ENCODE measurements around the gene PLEKHN1. TPM values are rescaled to one million over a fixed set of nuclear protein-coding genes. Genes with fewer than 3 reads are reported as not detected.

The PLEKHN1 gene
- total and polyA plus RNA-seq, 2 donors (not counting 3 experiments of a cell fraction or from before 2014, with no cell fraction given): 0.29 to 0.88 TPM

DNA sequence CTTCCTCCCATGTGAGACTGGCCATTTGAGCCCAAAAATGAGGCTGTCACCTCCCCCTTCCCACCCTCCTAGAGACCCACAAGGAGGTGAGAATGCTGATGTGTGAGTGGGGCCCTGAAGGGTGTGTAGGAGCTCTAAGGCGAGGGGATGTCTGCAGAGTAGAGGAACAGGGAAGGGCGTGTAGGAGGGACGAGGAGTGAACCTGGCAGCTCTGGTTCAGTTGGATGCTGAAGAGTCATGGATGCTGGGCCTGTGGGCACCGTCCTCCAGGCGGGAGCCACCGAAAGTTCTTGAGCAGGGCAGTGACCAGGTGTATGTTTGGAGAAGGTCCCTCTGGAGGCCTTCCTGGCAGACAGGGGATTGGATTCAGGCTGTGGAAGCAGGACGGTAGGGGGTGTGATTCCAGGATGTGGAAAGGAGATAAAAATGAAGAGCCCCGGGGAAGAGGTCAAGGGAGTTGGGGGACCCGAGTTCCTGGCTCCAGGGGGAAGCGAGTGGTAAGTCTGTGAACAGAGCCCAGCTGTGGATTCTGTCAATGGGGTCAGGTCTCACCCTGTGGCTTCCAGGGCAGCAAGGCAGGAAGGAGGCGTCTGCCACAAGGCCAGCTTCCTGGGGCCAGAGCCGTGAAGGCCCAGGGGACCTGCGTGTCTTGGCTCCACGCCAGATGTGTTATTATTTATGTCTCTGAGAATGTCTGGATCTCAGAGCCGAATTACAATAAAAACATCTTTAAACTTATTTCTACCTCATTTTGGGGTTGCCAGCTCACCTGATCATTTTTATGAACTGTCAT is 34.7 kb upstream of the PLEKHN1 start:
- H3K9me1 ChIP-seq (replicated peaks; ENCODE audit: control insufficient read depth, extremely low read depth, insufficient read depth, low read length): no peaks in the 10 kb centered on the region
- TF ChIP-seq, protein P1, sequence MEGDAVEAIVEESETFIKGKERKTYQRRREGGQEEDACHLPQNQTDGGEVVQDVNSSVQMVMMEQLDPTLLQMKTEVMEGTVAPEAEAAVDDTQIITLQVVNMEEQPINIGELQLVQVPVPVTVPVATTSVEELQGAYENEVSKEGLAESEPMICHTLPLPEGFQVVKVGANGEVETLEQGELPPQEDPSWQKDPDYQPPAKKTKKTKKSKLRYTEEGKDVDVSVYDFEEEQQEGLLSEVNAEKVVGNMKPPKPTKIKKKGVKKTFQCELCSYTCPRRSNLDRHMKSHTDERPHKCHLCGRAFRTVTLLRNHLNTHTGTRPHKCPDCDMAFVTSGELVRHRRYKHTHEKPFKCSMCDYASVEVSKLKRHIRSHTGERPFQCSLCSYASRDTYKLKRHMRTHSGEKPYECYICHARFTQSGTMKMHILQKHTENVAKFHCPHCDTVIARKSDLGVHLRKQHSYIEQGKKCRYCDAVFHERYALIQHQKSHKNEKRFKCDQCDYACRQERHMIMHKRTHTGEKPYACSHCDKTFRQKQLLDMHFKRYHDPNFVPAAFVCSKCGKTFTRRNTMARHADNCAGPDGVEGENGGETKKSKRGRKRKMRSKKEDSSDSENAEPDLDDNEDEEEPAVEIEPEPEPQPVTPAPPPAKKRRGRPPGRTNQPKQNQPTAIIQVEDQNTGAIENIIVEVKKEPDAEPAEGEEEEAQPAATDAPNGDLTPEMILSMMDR (IDR thresholded peaks at IDR 0.05; ENCODE audit: extremely low read depth in 1 of 2, insufficient read depth in 1 of 2, low read depth in 1 of 2, low read length in 2 of 2): no peak
- TF ChIP-seq POLR2A (IDR thresholded peaks at IDR 0.05; ENCODE audit: low read depth, low read length) (no peak), EZH2 (IDR thresholded peaks at IDR 0.05; ENCODE audit: borderline replicate concordance, low read depth, low read length, severe bottlenecking) (no peak), JUN (IDR thresholded peaks at IDR 0.05; ENCODE audit: borderline replicate concordance, insufficient read depth, insufficient read length, low read depth) (no peak), FOS (IDR thresholded peaks at IDR 0.05; ENCODE audit: borderline replicate concordance, insufficient read depth, low read length) (no peak), MYC (IDR thresholded peaks at IDR 0.05; ENCODE audit: low read depth, low read length) (no peak), POLR2AphosphoS5 (IDR thresholded peaks at IDR 0.05; ENCODE audit: insufficient read depth, low read depth, low read length) (no peak)
- TF ChIP-seq, protein P2, sequence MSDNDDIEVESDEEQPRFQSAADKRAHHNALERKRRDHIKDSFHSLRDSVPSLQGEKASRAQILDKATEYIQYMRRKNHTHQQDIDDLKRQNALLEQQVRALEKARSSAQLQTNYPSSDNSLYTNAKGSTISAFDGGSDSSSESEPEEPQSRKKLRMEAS (IDR thresholded peaks at IDR 0.05; ENCODE audit: insufficient read depth, insufficient read length): no peak
- H3K4me2 ChIP-seq (ENCODE audit: insufficient read depth, low read length): no peak overlapping the region
- dilution Hi-C loops (cut with MboI; ENCODE audit: extremely low pct_ligation_motif_present, low sequenced_read_pairs) (no loop called here), intact Hi-C loops (cut with micrococcal nuclease) (no loop called here)
- H3K4me1 ChIP-seq (ENCODE audit: control insufficient read depth, extremely low read depth, insufficient read depth, low read length): no peaks in the 10 kb centered on the region
- no TSS peak for BruUV-seq (replicated peaks)
- H3K9me3 ChIP-seq (replicated peaks; ENCODE audit: control insufficient read depth, insufficient read depth, low read length): no peaks in the 10 kb centered on the region
- CTCF ChIA-PET: interaction anchor here (0.8 to 1.0 kb wide), 2 partner anchors 15 to 27 kb away, joined by 3 read pairs; no protein-coding TSS in a partner anchor
- H3K79me2 ChIP-seq (ENCODE audit: control insufficient read depth, insufficient read depth, low read length): no peaks in the 10 kb centered on the region
- H3K9ac ChIP-seq (replicated peaks; ENCODE audit: extremely low read depth, insufficient read depth, low read length): no peak overlapping the region
- no peak overlapping the region for H3K27ac ChIP-seq (ENCODE audit: insufficient read depth, low read depth, low read length)
- H3K27me3 ChIP-seq (ENCODE audit: control insufficient read depth in 2 of 2, insufficient read depth in 2 of 2, low read length in 2 of 2): peaks cover 15 to 20% of the 10 kb centered on the region in 2 experiments
- POLR2A ChIA-PET: interaction anchor here (0.5 kb wide), 1 partner anchor 17 kb away, joined by 3 read pairs; no protein-coding TSS in a partner anchor
- DNase-seq (ENCODE audit: low read depth, low spot score) (no peak), FAIRE-seq (no peak)
- H2AFZ ChIP-seq (ENCODE audit: low read depth, low read length): no peak overlapping the region
- H3K4me3 ChIP-seq (replicated peaks in 1 of 3; ENCODE audit: insufficient read depth in 1 of 3, low read depth in 1 of 3, low read length in 3 of 3): no peak overlapping the region
- H4K20me1 ChIP-seq (replicated peaks; ENCODE audit: control insufficient read depth, extremely low read depth, insufficient read depth, low read length): no peaks in the 10 kb centered on the region
- no peaks in the 10 kb centered on the region for H3K36me3 ChIP-seq (ENCODE audit: control insufficient read depth in 2 of 2, extremely low read depth in 1 of 2, insufficient read depth in 2 of 2, low read length in 2 of 2)

Measured in endothelial cell of umbilical vein (primary cell).